CD4-positive, alpha-beta T cell treated with Interleukin-2 at 100 ng/mL for 4 hours (primary cell): ENCODE results near the gene COL11A2.
A peak's percentile ranks its signal among the peaks of the same experiment; 100 is the strongest.
"Not testable (repeated sequence)": the region's sequence is repeated elsewhere in the genome, so short reads cannot be mapped to it uniquely, and the experiment has no call there.

Experiments used
- DNase-seq: peaks from one replicate; pipeline ENCODE4 v3.0.0-alpha.2; 2020; ENCODE audit warnings: low spot score

Gene COL11A2

DNA sequence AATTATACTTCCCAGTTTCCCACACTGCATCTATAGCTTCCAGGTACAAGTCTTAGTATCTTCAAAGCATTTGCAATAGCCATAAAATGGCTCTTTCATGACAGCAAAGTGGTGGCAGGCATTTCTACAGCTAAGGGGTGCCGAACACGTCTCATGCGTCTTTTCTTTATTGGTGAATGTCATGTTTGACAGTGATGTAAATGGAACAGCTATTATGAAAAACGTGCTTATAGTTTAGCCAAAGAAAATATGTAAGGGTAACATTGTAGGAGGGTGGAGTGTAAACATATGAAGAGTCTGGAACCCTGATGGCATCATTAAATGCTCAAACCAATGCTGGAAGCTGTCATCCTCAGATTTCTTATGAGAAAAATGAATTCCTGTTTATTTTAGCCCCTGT is 37.9 kb downstream of the COL11A2 start:
- no peak for DNase-seq

DNA sequence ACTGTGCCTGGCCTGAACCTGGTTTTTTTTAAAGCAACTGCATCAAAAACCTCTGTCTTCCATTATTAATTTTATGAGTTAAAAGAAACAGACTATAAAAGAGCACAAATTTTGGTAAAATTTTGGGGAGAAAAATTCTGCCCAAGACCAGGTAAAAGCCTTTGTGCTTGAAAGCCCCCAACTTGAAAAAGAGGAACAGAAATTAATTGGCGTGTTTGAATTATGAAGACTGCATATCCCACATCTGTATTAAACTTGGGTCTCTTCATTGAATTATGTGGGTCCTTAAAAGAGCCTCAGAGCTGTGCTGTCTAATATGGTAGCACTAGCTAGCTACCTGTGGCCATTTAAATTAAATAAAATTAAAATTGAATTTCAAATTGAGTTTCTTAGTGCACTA is 41.2 kb downstream of the COL11A2 start:
- no peak for DNase-seq

DNA sequence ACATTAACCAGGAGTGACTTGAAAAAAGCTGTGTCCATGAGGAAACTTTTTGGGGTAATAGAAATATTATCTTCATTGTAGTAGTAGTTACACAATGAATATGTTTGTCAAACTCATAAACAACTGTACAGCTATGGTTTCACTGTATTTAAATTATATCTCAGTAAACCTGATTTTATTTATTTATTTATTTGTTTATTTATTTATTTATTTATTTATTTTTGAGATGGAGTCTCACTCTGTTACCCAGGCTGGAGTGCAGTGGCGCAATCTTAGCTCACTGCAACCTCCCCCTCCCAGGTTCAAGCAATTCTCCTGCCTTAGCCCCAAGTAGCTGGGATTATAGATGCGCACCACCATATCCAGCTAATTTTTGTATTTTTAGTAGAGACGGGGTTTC is 41.7 kb downstream of the COL11A2 start:
- DNase-seq = not testable (repeated sequence)

DNA sequence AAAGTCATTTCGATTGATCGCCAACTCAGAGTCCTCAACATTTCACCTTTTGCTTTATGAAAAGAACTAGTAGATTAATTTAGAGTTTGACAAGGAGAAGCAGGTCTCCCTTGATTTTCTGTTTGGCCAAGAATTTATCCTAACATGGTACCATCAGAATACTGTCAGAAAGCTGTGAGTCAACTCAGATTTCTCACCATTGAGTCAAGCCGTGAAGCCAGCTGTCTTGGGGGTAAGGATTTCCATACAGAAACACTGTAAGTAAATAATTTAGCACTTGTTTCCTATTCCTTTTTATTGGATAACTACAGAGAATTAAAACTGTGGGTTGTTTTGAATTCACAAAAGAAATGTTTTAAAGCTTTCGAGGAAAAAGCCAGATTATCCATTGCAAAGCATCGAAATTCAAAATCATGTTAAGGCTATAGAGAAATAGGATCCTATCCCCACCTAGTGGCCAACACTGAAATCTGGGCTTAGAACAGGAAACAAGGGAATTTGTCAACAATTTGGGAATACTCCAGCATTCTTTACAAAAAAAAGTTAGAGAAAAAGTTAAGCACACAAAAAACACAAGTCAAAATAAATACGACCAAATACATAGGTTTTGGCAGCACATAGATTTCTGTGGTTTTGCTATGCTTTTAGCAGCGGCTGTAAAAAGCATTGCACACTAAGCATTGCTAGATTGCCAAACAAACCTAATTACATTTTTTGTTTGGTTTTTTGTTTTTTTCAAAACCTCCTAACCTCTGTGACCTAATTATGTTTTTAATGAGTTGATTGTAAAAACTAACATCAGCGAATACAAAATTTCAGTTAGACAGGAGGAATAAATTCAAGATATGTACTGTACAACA is 44.2 kb downstream of the COL11A2 start:
- DNase-seq = peak; percentile 31

DNA sequence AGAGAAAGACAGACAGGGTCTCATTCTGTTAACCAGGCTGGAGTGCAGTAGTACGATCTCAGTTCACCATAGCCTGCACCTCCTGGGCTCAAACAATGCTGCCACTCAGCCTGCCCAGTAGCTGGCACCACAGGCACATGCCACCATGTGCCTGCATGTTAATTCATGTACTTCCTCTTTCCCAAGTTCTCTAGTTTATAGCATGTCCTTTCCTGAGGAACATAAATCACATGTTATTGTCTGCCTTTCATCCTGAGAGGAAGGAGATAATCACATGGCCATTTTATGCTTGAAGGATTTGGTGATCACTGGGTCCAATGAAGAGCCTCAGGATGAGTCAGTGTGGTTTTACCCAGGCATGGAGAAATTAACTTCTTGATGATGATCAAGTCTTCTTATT is 47.9 kb downstream of the COL11A2 start:
- DNase-seq = no peak

DNA sequence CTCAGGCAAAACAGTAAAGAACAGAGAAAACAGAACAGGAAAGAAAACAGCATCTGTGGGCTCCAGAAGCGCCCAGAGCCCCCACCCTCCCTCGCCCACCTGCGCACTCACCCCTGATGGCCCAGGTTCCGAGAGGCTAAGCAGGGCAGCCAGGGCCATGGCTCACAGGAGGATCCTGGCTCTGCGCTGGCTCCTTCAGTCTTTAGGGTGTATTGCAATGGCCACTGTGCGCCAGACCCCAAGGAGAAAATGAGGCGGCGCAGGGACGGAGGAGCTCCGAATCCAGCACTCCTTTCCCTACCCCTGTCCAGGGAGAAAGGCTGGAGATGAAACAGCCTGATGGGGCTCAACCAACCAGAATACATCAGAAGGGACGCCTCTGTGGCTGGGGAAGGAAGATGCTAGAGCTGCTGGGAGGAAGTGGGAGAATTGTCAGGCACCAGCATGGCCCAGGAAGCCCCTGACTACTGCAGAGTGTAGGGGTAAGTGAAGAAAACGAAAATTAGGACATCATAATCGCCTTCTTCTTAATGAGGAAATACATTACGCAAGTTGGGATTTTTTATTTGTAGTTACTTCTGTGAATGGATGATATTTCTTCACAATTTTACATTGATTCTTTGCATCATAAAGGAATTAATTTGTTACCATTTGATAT is 49.0 kb downstream of the COL11A2 start:
- DNase-seq = no peak

DNA sequence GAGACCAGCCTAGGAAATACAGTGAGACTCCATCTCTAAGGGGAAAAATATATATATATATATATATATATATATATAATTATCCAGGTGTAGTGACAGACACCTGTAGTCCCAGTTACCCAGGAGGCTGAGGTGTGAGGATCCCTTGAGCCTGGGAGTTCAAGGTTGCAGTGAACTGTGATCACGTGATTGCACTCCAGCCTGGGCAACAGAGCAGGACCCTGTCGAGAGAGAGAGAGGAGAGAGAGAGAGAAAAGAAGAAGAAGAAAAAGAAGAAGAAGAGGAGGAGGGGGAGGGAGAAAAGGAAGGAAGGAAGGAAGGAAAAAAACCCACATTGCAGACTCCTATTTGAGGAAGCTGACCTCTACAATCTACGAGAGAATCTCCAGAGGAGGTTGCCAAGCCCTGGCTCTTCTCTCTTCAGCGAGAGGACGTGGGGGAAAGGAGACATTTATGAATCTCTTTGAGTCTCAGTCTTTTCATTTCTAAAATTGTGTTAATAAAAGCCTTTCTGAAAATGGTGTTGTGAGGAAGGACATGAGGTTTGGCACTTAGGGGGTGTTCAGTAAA is 49.7 kb downstream of the COL11A2 start:
- no peak for DNase-seq

DNA sequence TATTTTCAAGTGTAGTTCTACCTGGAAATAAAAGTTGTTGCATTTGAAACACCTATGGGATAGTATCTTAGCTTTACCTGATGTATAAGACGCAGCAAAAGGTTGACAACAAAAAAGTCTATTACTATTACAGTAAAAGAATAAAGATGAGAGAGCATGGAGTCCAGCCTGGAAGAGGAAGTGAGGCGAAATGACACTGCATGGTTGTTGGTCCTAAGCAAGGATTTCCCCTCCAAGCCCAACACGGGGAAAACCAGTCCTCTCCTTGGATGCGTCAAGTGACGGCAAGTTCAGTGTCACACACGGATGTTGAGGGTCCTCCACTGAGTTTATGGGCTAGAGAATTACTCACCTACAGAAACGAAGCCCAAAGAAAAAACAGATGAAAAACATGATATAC is 51.7 kb downstream of the COL11A2 start:
- DNase-seq = no peak

DNA sequence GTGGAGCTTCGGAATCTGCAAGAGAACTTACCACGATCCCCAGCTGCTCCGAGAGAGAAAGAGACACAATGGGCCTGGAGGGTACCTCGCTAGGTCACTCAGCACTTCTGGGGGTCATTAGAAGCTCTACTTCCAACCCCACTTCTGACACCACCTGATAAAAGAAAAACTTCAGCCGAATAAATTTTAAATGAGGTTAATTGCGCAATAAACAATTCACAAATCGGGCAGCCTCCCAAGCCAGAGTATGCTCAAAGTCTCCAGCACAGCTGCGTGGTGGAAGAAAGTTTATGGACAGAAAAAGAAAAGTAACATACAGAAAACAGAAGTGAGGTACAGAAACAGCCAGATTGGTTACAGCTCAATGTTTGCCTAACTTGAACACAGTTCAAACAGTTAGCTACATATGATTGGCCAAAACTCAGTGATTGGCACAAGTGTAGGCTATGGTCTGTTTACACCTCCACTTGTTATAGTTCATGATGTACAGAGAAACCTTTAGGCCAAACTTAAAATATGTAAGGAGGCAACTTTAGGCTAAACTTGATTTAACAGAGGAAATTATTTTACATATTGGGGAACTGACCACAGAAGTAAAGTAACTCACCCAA is 52.6 kb downstream of the COL11A2 start:
- DNase-seq = no peak

DNA sequence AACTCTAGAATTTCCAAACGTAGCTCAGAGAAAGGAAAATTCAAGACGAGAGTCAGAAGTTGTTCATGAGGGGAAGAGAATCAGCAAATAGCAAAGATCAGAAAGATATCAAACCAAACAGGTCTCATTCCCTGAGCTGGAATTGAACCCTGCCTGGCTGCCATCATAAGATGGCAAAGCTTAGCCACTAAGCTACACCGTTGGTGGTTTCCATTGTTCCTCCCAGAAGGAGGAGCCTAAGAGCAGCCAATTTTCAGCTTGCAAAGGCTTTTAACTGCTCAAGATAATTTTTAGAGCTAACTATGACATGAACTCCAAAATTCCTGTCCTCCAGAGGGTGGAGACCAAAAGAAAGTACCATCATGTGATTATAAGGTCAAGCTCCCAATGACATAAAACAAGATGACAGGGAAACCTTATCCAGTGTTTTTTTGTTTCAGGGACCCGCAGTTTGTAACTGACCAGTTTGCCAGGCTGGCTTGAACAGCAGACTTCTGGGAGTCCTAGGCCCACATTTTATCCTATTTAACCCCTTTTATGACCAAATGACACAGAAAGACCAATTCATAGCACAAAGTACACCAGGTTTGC is 55.9 kb downstream of the COL11A2 start:
- DNase-seq = no peak

DNA sequence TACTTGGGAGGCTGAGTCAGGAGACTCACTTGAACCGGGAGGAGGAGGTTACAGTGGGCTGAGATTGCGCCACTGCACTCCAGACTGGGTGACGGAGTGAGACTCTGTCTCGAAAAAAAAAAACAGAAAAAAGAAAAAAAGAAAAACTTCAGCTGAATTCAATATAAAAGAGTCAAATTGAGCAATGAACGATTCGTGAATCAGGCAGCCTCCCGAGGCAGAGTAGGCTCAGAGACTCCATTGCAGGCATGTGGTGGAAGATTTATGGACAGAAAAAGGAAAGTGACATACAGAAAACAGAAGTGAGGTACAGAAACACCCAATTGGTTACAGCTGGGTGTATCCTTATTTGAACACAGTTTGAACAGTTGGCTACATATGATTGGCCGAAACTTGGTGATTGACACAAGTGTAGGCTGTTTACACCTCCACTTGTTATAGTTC is 60.2 kb downstream of the COL11A2 start:
- DNase-seq = no peak

DNA sequence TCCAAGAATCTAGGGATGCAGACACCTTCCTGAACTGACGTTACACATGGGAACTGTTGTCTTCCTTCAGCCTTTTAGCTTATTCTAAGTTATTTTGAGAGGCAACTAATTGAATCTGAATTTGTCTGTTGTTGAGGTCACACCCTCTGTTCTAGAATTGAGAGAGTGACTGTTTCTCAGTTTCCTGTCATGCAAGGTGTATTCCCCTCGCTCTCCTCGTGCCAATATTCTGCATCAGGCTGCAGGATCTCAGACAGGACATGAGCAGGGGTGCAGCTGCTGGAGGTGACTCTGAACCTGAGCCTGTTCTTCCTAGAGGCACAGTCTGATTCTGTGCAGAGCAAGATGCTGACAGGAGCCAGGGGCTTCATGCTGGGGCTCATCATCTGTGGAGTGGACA is 63.9 kb downstream of the COL11A2 start:
- no peak for DNase-seq

DNA sequence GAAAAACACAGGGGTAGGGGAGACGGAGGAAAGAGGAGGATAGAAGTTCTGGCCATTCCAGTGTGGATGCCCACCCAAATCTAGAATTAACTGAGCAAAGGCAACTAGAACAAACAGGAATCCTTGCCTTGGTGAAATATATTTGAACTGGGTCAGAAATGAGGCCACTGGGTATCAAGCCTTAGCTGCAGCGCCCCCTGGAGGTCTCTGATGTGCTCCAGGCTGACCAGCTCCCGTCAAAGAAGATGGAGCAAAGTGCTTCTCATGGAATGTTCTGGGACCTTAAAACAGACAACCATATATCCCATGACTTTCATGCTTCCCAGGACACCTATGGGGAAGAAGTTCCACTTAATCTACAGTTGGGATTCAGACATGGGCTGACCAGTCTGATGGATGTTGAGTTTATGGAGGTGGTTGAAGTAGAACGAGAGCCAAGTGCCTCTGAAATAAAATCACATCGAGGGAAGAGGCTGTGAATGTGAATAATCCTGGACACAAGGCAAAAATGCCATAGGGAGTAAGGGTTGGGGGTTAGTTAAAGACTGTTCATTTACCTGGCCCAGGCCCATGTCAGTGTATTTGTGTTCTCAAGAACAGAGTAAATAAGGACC is 66.1 kb downstream of the COL11A2 start:
- peak; percentile 53 for DNase-seq

DNA sequence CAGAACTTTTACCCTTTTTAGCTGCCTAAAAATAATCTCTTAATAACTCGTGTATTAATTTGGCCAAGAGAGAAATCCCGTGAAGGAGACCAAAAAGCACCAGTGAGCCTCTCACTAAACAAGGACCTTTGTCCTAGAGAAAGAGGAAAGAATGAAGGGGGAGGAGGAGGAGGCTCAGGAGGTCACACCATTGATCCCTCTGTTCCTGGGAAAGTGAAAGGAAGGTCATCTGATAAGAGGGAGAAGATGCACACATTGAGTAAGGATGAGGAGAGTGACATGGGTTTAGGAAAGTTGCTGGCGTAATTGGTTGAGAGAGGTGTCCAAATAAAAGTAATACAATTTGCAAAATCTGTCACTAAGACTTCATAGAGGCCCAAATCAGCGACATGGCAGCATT is 67.3 kb downstream of the COL11A2 start:
- DNase-seq = no peak

DNA sequence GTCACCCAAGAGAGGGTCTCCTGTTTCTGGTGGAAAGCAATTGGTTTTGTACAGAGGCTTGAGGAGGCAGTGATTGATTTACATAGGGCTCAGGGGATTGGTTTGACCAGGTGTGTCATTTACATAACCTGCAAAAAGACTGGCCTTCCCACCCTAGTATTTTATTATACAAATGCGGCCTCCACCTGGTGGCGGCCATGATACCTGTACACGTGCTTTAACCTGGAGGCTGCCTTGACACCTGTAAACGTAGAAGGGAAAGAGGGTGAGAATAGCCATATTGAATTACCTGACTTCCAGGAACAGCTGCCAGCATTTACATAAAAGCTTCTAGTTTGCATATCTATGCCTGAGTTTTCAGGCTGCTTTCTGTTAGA is 67.8 kb downstream of the COL11A2 start:
- no peak for DNase-seq

DNA sequence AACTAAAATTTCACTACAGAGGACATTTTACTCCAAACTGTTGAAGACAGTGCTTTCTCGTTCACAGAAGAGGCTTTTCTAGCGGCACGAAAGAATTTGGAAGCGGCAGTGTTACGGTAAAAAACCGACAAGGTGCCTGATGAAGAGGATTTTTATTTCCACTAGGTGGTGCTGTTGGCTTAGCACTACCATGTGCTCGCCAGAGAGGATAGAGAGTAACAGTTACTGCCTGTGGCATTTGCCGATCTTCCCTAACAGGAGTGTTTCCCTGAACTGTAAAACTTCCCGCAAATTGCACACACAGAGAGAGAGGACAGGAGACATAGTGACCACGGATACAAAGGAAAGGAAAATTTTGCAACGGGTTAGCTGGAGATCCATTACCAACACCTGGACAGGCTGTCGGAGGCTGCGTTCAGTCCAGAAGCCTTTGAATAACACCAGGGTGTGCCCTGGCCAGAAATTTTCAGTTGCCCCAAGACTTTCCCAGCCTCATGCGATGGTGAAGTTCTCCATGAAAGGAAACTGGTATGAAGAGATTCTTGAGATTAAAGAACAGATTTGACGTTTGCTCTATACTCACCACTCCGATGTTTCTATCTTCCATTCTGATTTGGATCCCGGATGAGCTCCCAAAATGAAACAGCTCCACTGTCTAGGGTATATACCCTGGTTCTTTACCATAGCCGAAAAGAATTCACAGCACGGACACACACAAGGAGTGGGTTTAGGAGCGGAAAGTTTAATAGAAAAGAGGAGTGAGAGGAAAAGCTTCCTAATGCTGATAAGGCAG is 68.3 kb downstream of the COL11A2 start:
- DNase-seq = peak; percentile 32

DNA sequence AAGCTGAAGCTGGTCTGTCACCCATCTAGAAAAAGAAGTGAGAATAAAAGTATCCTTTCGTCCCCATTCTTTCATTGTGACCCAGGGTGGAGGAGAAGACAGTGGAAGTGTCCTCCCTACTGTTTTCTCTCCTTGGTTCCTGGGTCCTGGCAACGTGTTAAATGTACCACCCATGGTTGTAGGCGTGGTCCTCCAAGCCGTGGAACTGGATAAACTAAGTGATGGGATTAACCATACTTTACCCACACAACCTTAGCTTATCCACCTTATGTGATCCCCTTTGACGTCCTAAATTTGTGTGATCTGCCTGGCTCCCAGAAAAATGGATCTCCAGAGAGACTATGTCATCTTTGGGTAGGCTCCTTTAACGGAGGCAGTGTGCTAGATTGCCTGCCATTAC is 69.1 kb downstream of the COL11A2 start:
- DNase-seq = no peak

DNA sequence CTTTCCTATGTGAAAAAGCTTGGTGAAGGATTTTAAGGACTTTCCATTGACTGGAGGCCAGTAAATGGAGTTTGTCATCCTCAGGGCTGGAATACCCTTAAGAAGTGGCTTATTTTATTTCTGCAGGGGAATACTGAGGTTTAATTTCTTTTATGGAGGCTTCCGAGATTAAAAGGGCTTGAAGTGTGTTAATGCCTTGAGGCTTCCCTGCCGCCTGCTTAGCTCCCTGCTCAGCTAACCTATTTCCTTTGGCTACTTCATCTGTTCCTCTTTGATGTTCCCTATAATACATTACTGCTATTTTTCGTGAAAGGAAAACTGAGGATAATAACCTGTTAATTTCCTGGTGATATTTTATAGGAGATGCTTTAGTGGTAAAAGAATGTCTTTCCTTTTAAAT is 72.3 kb downstream of the COL11A2 start:
- no peak for DNase-seq

DNA sequence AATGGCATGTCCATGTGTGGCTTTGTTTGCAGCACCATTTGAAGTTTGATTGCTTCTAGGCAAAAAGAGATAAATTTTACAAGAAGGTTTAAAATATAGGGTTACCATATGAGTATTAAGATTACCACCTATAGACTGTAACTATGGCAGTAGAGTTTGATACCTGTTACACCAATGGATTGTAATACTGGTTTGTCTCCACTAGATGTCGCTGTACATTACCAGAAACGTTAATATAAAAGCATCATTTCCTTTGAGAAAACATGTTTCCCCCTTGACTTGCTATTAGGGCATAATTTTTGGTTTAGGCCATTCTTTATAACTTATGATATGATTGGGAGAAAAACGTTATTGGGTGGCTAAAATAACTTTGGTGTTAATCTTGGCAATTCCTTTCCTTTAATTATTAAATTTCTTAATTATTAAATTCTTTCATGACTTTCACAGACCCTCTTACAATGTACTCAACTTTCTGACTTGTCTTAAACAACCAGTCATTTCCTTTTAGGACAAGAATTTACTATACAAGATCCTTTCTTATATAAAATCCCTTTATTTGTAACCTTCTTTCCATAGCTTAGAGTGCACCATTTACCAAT is 73.6 kb downstream of the COL11A2 start:
- peak; percentile 82 for DNase-seq

DNA sequence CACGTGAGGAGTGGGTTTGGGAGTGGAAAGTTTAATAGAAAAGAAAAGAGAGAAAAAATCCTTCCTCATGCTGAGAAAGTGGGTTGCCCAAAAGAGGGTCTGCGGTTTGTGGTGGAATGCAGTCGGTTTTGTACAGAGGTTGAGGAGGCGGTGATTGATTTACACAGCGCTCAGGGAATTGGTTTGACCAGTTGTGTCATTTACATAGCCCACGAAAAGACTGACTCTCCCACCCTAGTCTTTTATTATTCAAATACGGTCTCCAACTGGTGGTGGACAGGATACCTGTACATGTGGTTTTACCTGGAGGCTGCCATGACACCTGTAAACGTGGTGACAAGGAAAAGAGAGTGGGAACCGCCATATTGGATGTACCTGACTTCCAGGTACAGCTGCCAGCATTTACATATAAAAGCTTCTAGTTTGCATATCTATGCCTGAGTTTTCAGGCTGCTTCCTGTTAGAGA is 74.4 kb downstream of the COL11A2 start:
- DNase-seq = no peak
